GM23248 (cell line): ENCODE data around the gene OR7C1. TPM values are rescaled to one million over a fixed set of nuclear protein-coding genes. Genes with fewer than 3 reads are reported as not detected.
"Not testable (repeated sequence)": the region's sequence is repeated elsewhere in the genome, so short reads cannot be mapped to it uniquely, and the experiment has no call there.

Experiments
- DNase-seq: peaks from one replicate; pipeline ENCODE4 v3.0.0-alpha.2; 2015
- H2AFZ ChIP-seq: fragments of 200-600 bp; sonication (generic); 2 replicates; pipeline ENCODE4 v1.6.1; 2016; ENCODE audit warnings: antibody characterized with exemption
- H3F3A ChIP-seq: fragments of 200-600 bp; sonication (generic); 2 replicates; pipeline ENCODE4 v1.6.1; 2016; ENCODE audit warnings: mild to moderate bottlenecking, antibody characterized with exemption, mixed run types; ENCODE audit not compliant: insufficient read depth
- H3K27ac ChIP-seq: fragments of 200-600 bp; sonication (generic); 2 replicates; pipeline ENCODE4 v1.5.1; 2016; ENCODE audit warnings: mild to moderate bottlenecking
- H3K27me3 ChIP-seq: fragments of 200-600 bp; sonication (generic); replicated peaks from 2 replicates; pipeline ENCODE4 v1.6.1; 2016; ENCODE audit warnings: mild to moderate bottlenecking; ENCODE audit not compliant: insufficient read depth
- H3K36me3 ChIP-seq: fragments of 200-600 bp; sonication (generic); 2 replicates; pipeline ENCODE4 v1.6.1; 2016; ENCODE audit warnings: low read depth, mild to moderate bottlenecking
- H3K4me1 ChIP-seq: fragments of 200-600 bp; sonication (generic); 2 replicates; pipeline ENCODE4 v1.6.1; 2016; ENCODE audit warnings: mild to moderate bottlenecking; ENCODE audit not compliant: insufficient read depth
- H3K4me2 ChIP-seq: fragments of 200-600 bp; sonication (generic); one replicate; pipeline ENCODE4 v1.6.1; 2016; ENCODE audit warnings: mild to moderate bottlenecking; ENCODE audit not compliant: unreplicated experiment
- H3K4me3 ChIP-seq: fragments of 200-600 bp; sonication (generic); 2 replicates; pipeline ENCODE4 v1.5.1; 2016; ENCODE audit warnings: mild to moderate bottlenecking
- H3K79me2 ChIP-seq: fragments of 200-600 bp; sonication (generic); 2 replicates; pipeline ENCODE4 v1.6.1; 2016; ENCODE audit warnings: mild to moderate bottlenecking; ENCODE audit not compliant: insufficient read depth
- H3K9ac ChIP-seq: fragments of 200-600 bp; sonication (generic); 2 replicates; pipeline ENCODE4 v1.6.1; 2016; ENCODE audit warnings: mild to moderate bottlenecking
- H3K9me2 ChIP-seq: fragments of 200-600 bp; sonication (generic); 2 replicates; pipeline ENCODE4 v1.6.1; 2016; ENCODE audit warnings: mixed run types, mild to moderate bottlenecking, moderate library complexity; ENCODE audit not compliant: insufficient read depth
- H3K9me3 ChIP-seq: fragments of 200-600 bp; sonication (generic); one replicate; pipeline ENCODE4 v1.6.1; 2017; ENCODE audit warnings: low read depth
- H4K20me1 ChIP-seq: fragments of 200-600 bp; sonication (generic); 2 replicates; pipeline ENCODE4 v1.6.0; 2016; ENCODE audit not compliant: insufficient read depth
- EZH2 ChIP-seq: fragments of 200-600 bp; sonication (generic); IDR thresholded peaks from 2 replicates; pipeline ENCODE4 v1.6.1; 2018; ENCODE audit warnings: antibody characterized with exemption, mild to moderate bottlenecking; ENCODE audit not compliant: insufficient read depth, poor library complexity, severe bottlenecking
- EZH2phosphoT487 ChIP-seq: fragments of 200-600 bp; sonication (generic); IDR thresholded peaks from 2 replicates; pipeline ENCODE4 v1.6.1; 2018; ENCODE audit warnings: antibody characterized with exemption, moderate library complexity, mild to moderate bottlenecking, low read depth; ENCODE audit not compliant: insufficient read depth
- WGBS, 2 experiments: methylation state at CpG; one replicate each; pipeline ENCODE4 v1.1.6; 2015 to 2017; ENCODE audit warnings: low lambda C conversion rate in 2 of 2, low coverage in 1 of 2; ENCODE audit errors: missing lambda C conversion rate in 2 of 2; 5-methylcytosine and 5-hydroxymethylcytosine counted together
- in situ Hi-C: fragments of 300-500 bp; cut with MboI; formaldehyde crosslinking; loops from 2 replicates; pipeline ENCODE4 v1.15.0; 2020
- polyA plus RNA-seq: library from polyadenylated mRNA; unstranded; fragments of >200 nt; fragmentation: Nextera tagmentation; extraction: Ambion mirVana; gene quantifications from 2 replicates; pipeline ENCODE4 v1.2.1, GENCODE V29; 2016
- total RNA-seq: library from RNA; depleted of rRNA; stranded (reverse); fragments of >200 nt; shearing (Covaris generic); gene quantifications from 2 replicates; pipeline ENCODE4 v1.2.3, GENCODE V29; 2014

OR7C1 gene
- total and polyA plus RNA-seq, 2 experiments from 2014 or later: not detected

DNA sequence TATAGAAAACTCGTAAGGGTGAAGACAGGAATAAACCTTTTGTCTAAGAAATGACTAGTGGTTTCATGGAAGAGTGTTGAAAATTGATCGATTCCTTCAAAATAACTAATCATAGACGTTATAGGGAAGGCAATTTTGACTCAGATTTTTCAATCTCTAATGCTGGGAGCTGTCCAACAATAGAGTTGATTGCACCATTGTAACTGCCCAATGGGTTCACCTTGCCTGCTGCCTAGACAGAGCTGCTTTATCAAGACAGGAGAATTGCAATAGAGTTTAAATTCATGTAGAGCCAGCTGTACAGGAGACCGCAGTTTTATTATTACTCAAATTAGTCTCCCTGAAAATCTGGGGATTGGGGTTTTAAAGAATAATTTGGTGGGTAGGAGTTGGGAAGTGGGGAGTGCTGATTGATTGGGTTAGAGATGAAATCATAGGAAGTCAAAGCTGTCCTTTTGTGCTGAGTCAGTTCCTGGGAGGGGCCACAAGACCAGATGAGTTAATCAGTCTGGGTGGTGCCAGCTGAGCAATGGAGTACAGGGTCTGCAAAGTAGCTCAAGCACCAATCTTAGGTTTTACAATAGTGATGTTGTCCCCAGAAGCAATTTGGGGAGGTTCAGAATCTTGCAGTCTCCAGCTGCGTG, 39.8 kb downstream of the OR7C1 start:
- Histone ChIP-seq H3K4me1 (no peaks in the 10 kb centered on the region), H3F3A (no peaks in the 10 kb centered on the region), H3K79me2 (no peaks in the 10 kb centered on the region), H3K9me3 (no peaks in the 10 kb centered on the region), H3K9me2 (no peaks in the 10 kb centered on the region), H2AFZ (no peak overlapping the region), H3K4me3 (no peak overlapping the region), H3K36me3 (no peaks in the 10 kb centered on the region), H3K9ac (no peak overlapping the region), H3K27me3 (0 out of 2 replicates have a peak, but pooled peaks cover 1% of the 10 kb centered on the region), H3K27ac (no peak overlapping the region), H4K20me1 (no peaks in the 10 kb centered on the region), H3K4me2 (no peak overlapping the region)
- no peak for TF ChIP-seq EZH2phosphoT487
- no peak for TF ChIP-seq EZH2
- DNase-seq: no peak
- 36% methylated on average over 5 of the region's 5 CpGs for WGBS, 2 experiments
- in situ Hi-C loops: no loop called here

DNA sequence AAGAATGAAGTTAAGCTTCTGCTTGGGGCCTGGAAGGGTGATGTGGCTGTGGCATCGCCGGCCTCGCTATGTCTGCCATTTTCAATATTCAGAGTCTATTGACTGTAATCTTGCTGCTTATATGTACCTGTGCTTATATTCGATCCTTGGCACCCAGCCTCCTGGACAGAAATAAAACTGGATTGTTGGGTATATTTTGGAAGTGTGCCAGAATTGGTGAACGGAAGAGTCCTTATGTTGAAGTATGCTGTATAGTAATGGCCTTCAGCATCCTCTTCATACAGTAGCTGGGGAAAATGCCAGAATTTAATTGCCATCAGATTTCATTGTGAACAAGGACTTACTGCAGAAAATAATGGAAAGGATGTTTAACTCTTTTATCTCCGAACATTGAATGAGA, 42.7 kb downstream of the OR7C1 start:
- H3K4me1 ChIP-seq, H3K79me2 ChIP-seq, H3K4me3 ChIP-seq, H3K9ac ChIP-seq, H4K20me1 ChIP-seq, H3K36me3 ChIP-seq, H3K9me2 ChIP-seq, H3K4me2 ChIP-seq, H3K9me3 ChIP-seq, H3K27ac ChIP-seq, DNase-seq, H3F3A ChIP-seq, H2AFZ ChIP-seq, H3K27me3 ChIP-seq, in situ Hi-C loops: not testable (repeated sequence)
- 25 to 32% methylated on average over 6 of the region's 6 CpGs for whole genome bisulfite sequencing, 2 experiments

DNA sequence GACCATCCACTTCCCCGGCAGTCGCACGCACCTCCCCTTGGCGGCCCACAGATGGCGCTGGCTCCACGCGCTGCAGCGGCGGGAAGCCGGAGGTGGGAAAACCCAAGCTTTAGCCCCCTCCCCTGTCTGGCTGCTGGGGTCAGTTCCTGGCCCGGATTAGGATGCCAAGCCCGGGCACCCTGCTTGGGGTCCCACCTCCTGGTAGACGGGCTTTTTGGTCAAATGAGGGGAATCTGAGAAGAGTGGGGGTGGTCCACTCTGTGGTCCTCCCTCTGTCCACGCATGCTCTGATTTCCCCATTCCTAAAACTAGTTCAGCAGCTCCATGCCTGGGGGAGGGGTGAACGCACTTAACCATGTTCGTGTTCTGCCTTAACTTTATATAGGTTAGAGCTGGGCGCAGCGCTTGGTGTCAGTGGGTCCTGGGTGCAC, 48.5 kb downstream of the OR7C1 start:
- Histone ChIP-seq H4K20me1 (no peaks in the 10 kb centered on the region), H3K27ac (no peak overlapping the region), H3K4me1 (0 out of 2 replicates have a peak, but pooled peaks cover 3% of the 10 kb centered on the region), H3K79me2 (no peaks in the 10 kb centered on the region), H3K9me2 (no peaks in the 10 kb centered on the region), H3K27me3 (no peaks in the 10 kb centered on the region), H3K9ac (no peak overlapping the region), H3K9me3 (no peaks in the 10 kb centered on the region), H3K4me2 (no peak overlapping the region), H3F3A (no peaks in the 10 kb centered on the region), H3K36me3 (no peaks in the 10 kb centered on the region), H3K4me3 (no peak overlapping the region), H2AFZ (peak overlapping the region; percentile 64)
- WGBS, 2 experiments: 16 to 18% methylated on average over 18 of the region's 18 CpGs
- in situ Hi-C loops: no loop called here
- DNase-seq: peak; percentile 41
- TF ChIP-seq EZH2 (no peak), EZH2phosphoT487 (no peak)

DNA sequence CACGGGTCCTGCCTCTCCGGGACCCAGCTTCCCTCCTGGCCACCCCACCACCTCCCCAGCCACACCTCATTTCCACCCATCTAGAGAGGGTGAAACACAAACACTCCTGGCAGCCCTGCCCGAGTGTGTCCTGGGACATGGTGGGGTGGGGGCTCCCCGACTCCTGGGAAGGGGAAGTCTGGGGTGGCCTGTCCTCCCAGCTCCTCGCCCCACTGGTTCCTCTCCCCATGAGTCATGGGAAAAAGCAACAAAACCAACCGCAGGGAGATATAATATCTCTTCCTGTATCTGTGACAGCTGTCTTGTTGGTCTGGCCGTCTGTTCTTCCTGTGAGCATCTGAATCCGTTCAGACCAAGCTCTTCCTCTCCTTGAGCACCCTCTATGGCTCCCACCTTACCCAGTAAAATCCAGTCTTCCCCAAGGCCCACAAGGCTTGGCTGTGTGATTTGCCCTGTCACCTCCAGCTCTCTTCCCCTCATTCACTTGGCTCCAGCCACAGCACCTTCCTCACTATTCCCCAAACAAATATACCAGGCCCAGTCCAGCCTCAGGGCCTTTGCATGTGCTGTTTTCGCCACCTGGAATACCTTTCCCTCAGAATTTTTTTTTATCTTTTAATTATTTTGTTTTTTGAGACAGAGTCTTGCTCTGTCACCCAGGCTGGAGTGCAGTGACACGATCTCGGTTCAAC, 49.7 kb downstream of the OR7C1 start:
- peak; percentile 54 for DNase-seq
- H3K9me3 ChIP-seq, H3K27me3 ChIP-seq, in situ Hi-C loops, H3K9me2 ChIP-seq, H3K4me1 ChIP-seq, H3K79me2 ChIP-seq, H3K4me2 ChIP-seq, H3K36me3 ChIP-seq, H3F3A ChIP-seq, H3K9ac ChIP-seq, H3K4me3 ChIP-seq, H4K20me1 ChIP-seq: not testable (repeated sequence)
- peak overlapping the region; percentile 35 for H3K27ac ChIP-seq
- H2AFZ ChIP-seq: 0 out of 2 replicates have a peak overlapping the region, but pooled peaks have one; percentile 41
- 27 to 31% methylated on average over 8 to 9 of the region's 11 CpGs for WGBS, 2 experiments

DNA sequence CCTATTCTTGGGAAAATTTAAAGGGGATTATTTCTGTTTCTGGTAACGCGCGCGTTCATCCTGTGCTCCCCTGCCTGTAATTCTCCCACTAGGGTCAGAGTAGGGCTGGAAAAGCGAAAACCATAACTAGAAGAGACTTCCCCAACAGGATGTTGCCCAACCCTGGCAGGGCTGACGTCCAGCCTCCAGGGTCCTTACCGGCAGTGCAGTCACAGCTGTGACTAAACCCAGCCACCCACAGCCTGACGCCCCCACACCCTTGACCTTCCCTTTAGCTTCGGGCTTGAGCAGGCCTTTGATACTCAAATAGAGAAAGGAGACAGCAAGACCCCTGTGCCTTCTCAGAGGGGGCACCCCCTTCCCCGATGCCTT, 50.3 kb downstream of the OR7C1 start:
- H3K4me1 ChIP-seq, H3K4me3 ChIP-seq, H3K9me2 ChIP-seq, H3K4me2 ChIP-seq, H3F3A ChIP-seq, H4K20me1 ChIP-seq, H3K27me3 ChIP-seq, H3K9ac ChIP-seq, H3K36me3 ChIP-seq, H3K79me2 ChIP-seq, in situ Hi-C loops, H3K9me3 ChIP-seq: not testable (repeated sequence)
- DNase-seq: peak; percentile 72
- H2AFZ ChIP-seq: 0 out of 2 replicates have a peak overlapping the region, but pooled peaks have one; percentile 41
- H3K27ac ChIP-seq: peak overlapping the region; percentile 35; the same call in 1 of the 2 replicates
- 48 to 53% methylated on average over 9 to 10 of the region's 10 CpGs for WGBS, 2 experiments

DNA sequence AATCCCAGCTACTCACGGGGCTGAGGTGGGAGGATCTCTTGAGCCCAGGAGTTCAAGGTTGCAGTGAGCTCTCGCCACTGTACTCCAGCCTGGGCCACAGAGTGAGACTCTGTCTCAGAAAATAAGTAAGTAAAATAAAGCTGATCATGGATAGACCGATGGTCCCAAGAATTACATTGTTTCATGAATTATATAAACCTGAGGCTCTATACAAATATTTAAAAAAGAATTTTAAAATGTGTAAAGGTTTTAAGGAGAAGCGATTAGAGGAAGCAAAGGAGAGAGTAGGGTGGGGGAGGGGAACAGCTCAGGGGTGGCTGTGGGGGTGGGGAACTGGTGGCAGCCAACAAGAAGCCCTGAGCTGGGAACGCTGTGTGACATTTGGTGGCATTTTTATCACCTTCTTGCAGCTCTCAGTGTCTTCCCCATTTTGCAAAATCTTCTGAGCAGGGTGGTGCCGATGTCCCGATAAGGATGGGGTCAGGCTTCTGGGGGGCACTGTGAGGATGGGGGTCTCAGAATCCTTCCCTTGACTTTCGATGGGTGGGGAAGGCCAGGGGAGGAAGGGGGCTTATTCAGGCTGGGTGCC, 51.5 kb downstream of the OR7C1 start:
- not testable (repeated sequence) for DNase-seq, H3K4me2 ChIP-seq

More for the DNA sequence above, 51.5 kb downstream of the OR7C1 start:
- H3K4me1 ChIP-seq, H3K4me3 ChIP-seq, H2AFZ ChIP-seq, H3K9ac ChIP-seq, in situ Hi-C loops, H3K36me3 ChIP-seq, H3K79me2 ChIP-seq, H3K27ac ChIP-seq, H3K9me2 ChIP-seq, H3K27me3 ChIP-seq, H4K20me1 ChIP-seq, H3K9me3 ChIP-seq, H3F3A ChIP-seq: not testable (repeated sequence)
- 44 to 55% methylated on average over 6 to 8 of the region's 8 CpGs for WGBS, 2 experiments
